NCI-H2107 treated with DMSO at 0.1 percent for 48 hours (cell line): ENCODE measurements around the gene ATIC.

Source experiments
- DNase-seq: peaks from one replicate; lab custom pipeline; 2025; ENCODE audit not compliant: unreplicated experiment; lab: John Stamatoyannopoulos, UW

ATIC gene

DNA sequence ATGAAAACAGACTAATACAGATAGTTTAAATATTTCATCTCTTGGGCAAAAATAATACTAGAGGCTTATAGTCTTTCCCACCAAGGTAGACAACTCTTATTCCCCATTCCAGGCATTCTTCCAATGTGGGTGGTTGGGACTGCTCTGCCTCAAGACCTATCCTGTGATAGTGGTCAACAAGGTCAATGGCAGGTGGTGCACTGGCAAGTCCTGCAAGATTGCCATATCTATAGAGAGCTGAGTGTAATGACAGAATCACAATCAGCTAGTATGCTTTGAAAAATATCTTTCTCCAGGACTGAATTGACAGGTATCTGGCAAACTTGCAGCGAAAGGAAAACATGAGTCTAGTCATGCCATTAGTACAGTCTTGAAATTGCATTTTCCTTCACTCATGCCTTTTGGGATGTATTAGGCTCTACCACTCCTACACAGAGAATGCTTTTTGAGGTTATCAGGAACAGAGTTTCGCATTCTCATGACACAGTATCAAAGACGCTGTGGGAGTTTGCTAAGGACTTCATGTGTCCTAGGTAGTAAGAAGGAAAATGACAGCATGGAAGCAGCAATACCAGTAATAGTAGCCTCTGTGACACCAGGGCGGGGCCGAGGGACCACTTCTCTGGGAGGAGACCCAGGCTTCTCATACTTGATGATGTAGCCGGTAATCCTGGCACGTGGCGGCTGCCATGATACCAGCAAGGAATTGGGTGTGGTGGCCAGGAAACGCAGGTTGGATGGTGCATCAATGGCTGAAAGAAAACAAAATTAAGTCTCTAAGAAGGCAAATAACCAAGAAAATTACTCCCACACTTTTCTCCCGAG lies 63.0 kb downstream of the ATIC start:
- no peak for DNase-seq

DNA sequence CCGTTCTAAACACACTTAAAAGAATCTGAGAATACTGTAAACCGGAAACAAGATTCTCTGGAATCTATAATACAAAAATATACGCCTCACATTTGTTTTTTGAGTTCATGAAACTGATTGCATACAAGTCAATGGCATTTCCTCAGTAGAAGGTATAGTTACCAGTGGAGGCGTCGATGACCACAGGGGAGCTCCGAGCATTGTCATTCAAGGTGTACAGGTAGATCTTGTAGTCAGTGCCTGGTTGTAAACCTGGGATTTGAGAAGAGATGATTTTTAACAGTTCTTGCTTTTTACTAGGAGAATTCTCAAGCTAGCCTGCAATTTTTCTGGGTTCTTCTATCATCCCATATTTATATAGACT lies 63.6 kb downstream of the ATIC start:
- DNase-seq, result no peak

- no peak for DNase-seq
These were observed 64.4 kb downstream of the ATIC start for GRCh38 chr2:215376103-215376780.

DNA sequence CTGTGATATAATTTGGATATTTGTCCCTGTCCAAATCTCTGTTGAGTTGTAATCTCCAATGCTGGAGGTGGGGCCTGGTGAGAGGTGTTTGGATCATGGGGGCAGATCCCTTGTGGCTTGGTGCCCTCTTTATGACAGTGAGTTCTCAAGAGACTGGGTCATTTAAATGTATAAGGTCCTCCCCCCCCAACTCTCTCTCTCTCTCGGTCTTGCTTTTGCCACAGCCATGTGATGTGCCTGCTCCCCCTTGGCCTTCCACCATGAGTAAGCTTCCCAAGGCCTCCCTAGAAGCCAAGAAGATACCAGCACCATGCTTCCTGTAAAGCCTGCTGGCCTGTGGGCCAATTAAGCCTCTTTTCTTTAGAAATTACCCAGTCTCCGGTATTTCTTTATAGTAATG lies 65.4 kb downstream of the ATIC start:
- DNase-seq, result no peak

DNA sequence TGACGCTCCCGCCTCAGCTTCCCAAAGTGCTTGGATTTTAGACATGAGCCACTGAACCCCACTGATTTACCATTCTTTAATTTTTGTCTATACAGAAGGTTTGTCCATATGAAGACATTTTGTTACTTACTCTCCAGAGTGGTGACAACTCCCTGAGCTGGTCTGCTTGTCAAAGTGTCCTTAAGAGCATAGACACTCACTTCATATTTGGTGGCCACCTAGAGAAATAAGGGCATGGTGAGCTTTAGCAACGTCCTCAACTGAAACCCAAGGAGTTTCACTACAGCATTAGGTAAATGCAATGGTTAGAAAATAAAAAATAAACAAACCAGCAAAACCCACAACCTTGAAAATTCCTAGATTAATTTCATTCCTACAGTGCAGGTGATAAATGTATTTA lies 66.2 kb downstream of the ATIC start:
- DNase-seq, result no peak

DNA sequence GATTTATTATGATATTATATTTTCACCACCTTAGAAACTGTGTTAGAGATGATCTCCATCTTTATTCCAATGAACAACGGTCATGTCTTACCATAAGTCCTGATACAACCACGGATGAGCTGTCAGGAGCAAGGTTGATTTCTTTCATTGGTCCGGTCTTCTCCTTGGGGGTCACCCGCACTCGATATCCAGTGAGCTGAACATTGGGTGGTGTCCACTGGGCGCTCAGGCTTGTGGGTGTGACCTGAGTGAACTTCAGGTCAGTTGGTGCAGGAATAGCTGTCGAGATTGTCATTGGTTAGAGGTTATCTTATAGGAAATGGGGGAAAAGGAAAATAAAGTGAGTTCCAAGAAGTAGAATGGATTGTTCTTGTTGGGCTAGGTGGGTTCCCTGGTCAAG lies 67.2 kb downstream of the ATIC start:
- no peak for DNase-seq

- no peak for DNase-seq
These were observed 68.1 kb downstream of the ATIC start for GRCh38 chr2:215379948-215380347.

GRCh38 chr2:215380699-215381098 lies 68.8 kb downstream of the ATIC start:
- no peak for DNase-seq

DNA sequence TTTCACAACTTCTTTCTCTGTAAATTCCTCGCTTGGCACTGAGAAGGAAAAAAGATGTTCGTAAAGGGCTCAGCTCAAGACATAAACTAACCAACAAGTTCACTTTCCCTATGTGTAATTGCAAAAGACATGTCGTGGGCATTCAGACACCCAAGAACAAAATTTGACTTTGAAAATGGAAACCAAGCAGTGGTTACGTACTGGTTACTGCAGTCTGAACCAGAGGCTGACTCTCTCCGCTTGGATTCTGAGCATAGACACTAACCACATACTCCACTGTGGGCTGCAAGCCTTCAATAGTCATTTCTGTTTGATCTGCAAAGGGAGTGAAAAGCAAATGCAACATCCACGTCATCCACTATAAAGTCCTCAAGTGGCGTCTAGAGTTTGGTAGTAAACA lies 70.2 kb downstream of the ATIC start:
- DNase-seq, result no peak

GRCh38 chr2:215382480-215382879 lies 70.6 kb downstream of the ATIC start:
- no peak for DNase-seq

DNA sequence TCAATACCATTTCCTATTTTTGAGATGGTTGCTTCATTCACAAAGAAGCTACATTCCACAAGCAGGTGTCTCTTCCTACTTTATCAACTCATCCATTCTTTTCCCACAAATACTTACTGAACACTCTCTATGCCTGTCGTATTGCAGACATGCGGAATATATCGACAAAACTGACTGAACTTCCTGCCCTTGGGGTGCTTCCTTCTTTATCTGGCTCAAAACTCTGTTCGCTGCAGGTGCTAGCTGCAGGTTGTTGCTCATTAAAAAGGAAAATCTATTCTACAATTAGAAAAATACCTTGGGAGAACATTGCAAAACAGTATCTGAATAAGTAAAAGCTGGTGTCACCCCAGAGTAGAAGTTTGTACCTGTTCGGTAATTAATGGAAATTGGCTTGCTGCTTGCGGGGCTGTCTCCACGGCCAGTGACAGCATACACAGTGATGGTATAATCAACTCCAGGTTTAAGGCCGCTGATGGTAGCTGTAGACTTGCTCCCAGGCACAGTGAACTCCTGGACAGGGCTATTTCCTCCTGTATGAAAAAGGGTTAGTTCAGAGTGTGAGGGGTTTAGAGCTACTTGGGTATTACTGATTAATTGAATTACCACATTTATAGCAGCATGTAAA lies 71.9 kb downstream of the ATIC start:
- DNase-seq, result no peak

DNA sequence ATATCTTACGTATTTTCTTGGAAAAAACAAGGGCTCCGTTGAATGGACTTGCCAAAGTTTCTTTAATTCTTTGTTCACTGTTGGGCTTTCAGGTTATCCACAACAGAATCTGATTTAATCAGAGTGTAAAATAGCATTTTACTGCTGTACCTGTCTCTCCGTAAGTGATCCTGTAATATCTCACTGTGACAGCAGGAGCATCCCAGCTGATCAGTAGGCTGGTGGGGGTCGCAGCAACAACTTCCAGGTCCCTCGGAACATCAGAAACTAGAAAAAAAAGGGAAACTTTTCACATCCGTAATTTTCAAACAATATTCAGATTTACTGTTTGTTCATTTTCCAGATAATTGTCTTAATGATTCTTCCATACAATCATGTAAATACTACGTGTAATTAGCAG lies 72.9 kb downstream of the ATIC start:
- no peak for DNase-seq

- no peak for DNase-seq
These were observed 74.7 kb downstream of the ATIC start for GRCh38 chr2:215386566-215386965.

- DNase-seq, result no peak
These were observed 76.3 kb downstream of the ATIC start for GRCh38 chr2:215388002-215388728.

DNA sequence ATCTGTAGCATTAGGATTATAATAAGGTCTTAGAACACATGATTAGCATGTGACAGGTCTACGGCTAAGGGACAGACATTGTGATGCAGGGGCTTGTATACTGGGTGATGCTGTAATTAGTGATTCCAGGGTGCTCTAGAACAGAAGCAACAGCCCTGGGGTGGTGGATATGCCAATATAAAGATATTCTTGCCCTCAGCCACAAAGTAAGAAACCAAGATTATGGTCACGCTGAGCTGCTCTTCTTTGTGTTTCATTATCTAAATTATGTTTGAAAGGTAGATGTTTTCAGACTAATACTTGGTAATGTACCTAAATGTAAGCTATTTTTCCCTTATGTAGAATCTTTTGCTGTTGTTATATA lies 78.7 kb downstream of the ATIC start:
- DNase-seq, result no peak

DNA sequence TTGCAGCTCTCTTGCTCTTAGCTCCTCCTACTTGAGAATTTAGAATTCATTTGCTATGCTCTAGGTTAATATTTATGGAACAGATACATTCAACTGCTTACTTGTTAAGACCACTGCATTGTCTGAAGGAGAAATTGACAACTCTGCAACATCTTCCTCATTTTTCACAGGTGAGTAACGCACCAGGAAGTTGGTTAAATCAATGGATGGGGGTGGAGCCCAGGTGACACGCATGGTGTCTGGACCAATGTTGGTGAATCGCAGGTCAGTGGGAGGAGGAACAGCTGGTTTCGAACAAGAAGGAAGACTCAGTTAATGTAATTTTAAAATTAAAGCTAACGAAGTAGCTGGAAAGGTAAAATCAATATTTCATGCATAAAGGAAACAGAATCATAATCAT lies 79.7 kb downstream of the ATIC start:
- DNase-seq, result no peak

DNA sequence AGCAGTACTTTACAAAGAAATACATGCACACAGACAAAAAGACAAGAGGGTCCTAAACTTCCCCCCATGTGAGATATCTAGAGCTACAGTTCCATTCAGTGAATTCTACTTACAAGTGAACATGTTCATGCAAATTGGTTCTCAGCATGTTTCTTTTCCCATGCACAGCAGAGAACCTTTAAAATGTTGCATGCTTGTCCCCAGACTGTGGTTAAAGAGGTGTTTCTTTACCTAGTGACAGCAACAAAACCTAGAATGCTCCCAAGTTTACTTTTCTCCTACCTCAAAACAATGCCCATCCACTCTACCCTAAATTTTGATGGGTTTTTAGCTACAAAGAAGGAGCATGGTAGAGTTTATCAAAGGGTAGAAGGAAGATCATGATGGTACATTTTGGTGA lies 80.3 kb downstream of the ATIC start:
- no peak for DNase-seq

- no peak for DNase-seq
These were observed 80.9 kb downstream of the ATIC start for GRCh38 chr2:215392687-215393270.

GRCh38 chr2:215394102-215394805 lies 82.4 kb downstream of the ATIC start:
- DNase-seq, result no peak

GRCh38 chr2:215395687-215396460 lies 84.0 kb downstream of the ATIC start:
- no peak for DNase-seq
